ENCODE measurements around the gene DEXI. TPM values are rescaled to one million over a fixed set of nuclear protein-coding genes. Genes with fewer than 3 reads are reported as not detected.

DEXI gene
- total RNA-seq, 1 experiment from 2014 or later: 27.0 TPM

DNA sequence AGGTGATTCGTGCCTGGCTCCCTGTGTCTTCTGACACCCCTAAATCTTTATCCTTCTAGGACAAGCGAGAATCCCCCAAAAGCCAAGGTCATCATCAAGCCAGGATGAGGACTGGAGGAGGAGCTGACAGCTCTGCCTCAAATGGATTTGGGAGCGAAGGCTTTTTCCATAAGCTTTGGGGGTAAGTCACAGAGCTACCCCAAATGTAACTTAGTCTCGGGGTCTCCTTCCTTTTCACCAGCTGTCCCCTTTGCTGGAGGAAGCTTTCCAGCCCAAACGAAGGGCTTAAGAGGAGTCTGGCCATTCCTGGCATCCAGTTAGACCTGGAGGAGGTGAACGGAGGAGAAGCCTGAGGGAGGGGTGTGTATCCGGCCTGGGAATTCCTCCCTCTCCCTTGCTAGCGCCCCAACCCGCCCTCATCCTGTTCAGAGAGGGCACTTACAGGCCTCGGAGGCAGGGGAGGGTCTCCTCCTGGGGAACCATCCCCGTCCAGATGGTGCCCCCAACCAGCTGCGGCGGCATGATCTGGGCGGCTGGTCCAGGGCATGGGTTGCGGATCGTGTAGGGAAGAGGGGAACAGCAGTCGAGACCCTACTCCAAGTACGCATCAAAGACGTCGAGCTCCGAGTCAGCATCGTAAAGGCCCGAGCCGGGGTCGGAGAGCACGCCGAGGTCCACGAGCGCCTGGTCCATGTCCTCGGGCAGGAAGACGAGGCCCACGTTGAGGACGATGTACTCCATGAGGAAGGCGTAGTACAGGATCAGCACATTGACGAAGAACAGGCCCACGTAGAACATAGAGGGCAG is 938 bp downstream of the DEXI start:
- no peak overlapping the region; the same call in 1 of the 2 replicates for H3K27ac ChIP-seq

GRCh38 chr16:10940501-10941079 is 1.7 kb downstream of the DEXI start:
- Histone ChIP-seq H3K4me1 (peaks cover 6% of the 10 kb centered on the region; the same call in 1 of the 2 replicates), H3K27me3 (no peaks in the 10 kb centered on the region), H3K36me3 (no peaks in the 10 kb centered on the region), H3K27ac (no peak overlapping the region), H3K4me3 (peak overlapping the region; percentile 79), H3K9me3 (replicated peaks) (no peaks in the 10 kb centered on the region)
- peak in 1 of 2 experiments; percentile 30 for DNase-seq

More for the DNA sequence above, 938 bp downstream of the DEXI start:
- H3K9me3 ChIP-seq (replicated peaks): no peaks in the 10 kb centered on the region
- H3K4me1 ChIP-seq: peaks cover 6% of the 10 kb centered on the region; the same call in 1 of the 2 replicates
- no peaks in the 10 kb centered on the region for H3K27me3 ChIP-seq
- peak overlapping the region; percentile 79 for H3K4me3 ChIP-seq
- H3K36me3 ChIP-seq: no peaks in the 10 kb centered on the region
- peak in 1 of 2 experiments; percentile 24 for DNase-seq

DNA sequence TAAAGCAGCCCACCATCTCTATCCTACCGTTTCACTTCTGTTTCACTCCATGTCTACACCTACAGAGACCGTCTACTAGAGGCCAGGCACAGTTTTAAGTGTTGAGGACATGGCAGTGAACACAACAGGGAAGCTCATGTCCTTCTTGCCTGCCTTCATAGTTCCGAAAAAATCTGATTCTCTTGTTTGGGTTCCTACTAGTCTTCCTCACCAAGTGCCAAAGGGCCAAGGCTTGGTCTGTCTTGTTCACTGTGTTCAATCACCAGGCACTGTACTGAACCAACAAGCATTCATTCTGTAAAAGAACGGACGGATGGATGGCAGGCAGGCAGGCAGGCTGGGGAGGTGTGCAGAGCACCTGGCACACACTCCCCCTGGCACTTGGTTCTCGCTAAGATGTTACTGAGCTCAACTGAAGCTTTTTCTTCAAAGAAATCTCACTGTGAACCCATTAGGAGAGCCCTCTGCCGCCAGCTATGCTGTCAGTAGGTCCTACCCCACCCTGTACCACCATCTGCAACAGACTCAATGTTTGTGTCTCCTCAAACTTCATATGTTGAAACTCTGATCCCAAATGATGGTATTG is 2.5 kb downstream of the DEXI start:
- H3K4me1 ChIP-seq: peaks cover 6% of the 10 kb centered on the region; the same call in 1 of the 2 replicates
- H3K4me3 ChIP-seq: no peak overlapping the region

GRCh38 chr16:10938796-10939648 is 3.2 kb downstream of the DEXI start:
- Histone ChIP-seq H3K9me3 (replicated peaks) (no peaks in the 10 kb centered on the region), H3K36me3 (no peaks in the 10 kb centered on the region), H3K27ac (no peak overlapping the region), H3K4me1 (peaks cover 6% of the 10 kb centered on the region; the same call in 1 of the 2 replicates), H3K4me3 (no peak overlapping the region), H3K27me3 (no peaks in the 10 kb centered on the region)
- no peak for DNase-seq

More for the DNA sequence above, 2.5 kb downstream of the DEXI start:
- no peaks in the 10 kb centered on the region for H3K27me3 ChIP-seq
- no peak overlapping the region for H3K27ac ChIP-seq
- DNase-seq: no peak
- no peaks in the 10 kb centered on the region for H3K9me3 ChIP-seq (replicated peaks)
- H3K36me3 ChIP-seq: no peaks in the 10 kb centered on the region

GRCh38 chr16:10938321-10938720 is 3.9 kb downstream of the DEXI start:
- Histone ChIP-seq H3K27ac (no peak overlapping the region), H3K4me1 (peaks cover 6% of the 10 kb centered on the region; the same call in 1 of the 2 replicates), H3K9me3 (replicated peaks) (no peaks in the 10 kb centered on the region), H3K4me3 (no peak overlapping the region), H3K27me3 (no peaks in the 10 kb centered on the region), H3K36me3 (no peaks in the 10 kb centered on the region)
- no peak for DNase-seq

- Histone ChIP-seq H3K27ac (no peak overlapping the region), H3K4me1 (peaks cover 6% of the 10 kb centered on the region; the same call in 1 of the 2 replicates), H3K9me3 (replicated peaks) (no peaks in the 10 kb centered on the region), H3K4me3 (no peak overlapping the region), H3K36me3 (no peaks in the 10 kb centered on the region), H3K27me3 (no peaks in the 10 kb centered on the region)
- no peak for DNase-seq
Observed at GRCh38 chr16:10937068-10937859, 5.0 kb downstream of the DEXI start.

DNA sequence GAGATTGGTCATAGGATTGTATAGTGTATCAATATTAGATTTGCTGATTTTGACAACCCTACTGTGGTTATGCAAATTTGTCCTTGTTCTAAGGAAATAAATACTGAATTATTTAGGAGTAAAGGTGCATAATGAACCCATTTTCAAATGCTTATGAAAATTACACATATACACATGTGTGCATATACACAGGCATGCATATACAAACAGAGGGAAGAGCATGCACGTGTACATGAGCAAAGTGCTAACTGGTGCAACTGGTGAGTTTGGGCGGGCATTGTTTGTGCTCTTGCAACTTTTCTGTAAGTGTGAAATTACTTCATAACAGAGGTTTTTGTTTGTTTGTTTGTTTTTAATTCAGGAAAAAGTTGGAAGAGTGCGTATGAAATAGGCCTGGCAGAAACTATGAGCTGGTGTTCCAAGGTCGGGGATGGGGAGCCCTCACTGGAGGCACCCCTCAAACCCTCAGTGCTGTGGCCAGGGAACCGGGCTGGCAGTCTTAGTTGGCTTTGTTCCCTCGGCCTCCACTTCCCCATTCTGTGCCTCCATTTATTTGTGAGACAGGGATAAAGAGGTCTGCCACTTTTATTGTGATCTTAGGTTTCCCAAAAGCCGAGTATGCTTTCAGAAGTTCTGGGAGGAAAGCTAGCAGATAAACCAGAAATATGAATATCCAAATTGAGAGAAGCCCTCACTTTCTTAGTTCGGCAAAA is 5.8 kb downstream of the DEXI start:
- DNase-seq: no peak
- Histone ChIP-seq H3K27ac (no peak overlapping the region), H3K36me3 (no peaks in the 10 kb centered on the region), H3K9me3 (replicated peaks) (no peaks in the 10 kb centered on the region), H3K4me1 (peaks cover 6% of the 10 kb centered on the region; the same call in 1 of the 2 replicates), H3K4me3 (no peak overlapping the region), H3K27me3 (no peaks in the 10 kb centered on the region)

DNA sequence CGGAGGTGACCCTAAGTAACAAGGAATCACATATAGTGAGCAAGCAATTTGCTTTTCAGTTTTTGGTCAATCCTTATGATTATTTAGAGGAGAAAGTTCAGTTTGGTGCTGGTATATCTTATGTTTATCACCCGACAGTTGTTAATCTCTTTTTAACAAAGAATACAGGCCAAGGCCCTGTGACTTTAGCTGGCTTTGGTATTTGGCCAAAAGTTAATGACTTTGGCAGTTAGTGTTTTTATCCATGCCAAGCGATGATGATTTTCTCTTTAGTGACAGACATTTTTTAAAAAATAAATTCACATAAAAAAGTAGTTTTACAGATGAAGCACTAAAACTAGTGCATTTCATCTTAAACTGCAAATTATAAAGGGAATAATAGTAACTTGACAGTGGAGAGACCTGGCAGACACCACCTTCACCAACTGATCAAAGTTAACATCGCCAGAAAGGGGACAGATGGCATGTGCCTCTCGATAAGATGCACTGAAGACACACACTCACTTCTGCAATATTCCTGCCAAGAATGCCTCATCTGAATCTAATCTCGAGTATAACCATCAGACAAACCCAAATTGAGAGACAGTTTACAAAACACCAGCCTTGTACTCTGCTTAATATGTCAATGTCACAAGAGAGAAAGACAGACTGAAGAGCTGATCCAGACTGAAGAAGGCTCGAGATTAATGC is 6.9 kb downstream of the DEXI start:
- H3K9me3 ChIP-seq (replicated peaks): no peaks in the 10 kb centered on the region
- peaks cover under 1% of the 10 kb centered on the region; the same call in 1 of the 2 replicates for H3K4me1 ChIP-seq
- no peak overlapping the region for H3K4me3 ChIP-seq
- H3K27me3 ChIP-seq: no peaks in the 10 kb centered on the region
- no peaks in the 10 kb centered on the region for H3K36me3 ChIP-seq
- no peak overlapping the region for H3K27ac ChIP-seq
- DNase-seq: no peak

- Histone ChIP-seq H3K27ac (no peak overlapping the region), H3K36me3 (no peaks in the 10 kb centered on the region), H3K27me3 (no peaks in the 10 kb centered on the region), H3K4me3 (no peak overlapping the region), H3K4me1 (no peaks in the 10 kb centered on the region), H3K9me3 (replicated peaks) (no peaks in the 10 kb centered on the region)
- DNase-seq: no peak
Observed at GRCh38 chr16:10934325-10935107, 7.8 kb downstream of the DEXI start.

DNA sequence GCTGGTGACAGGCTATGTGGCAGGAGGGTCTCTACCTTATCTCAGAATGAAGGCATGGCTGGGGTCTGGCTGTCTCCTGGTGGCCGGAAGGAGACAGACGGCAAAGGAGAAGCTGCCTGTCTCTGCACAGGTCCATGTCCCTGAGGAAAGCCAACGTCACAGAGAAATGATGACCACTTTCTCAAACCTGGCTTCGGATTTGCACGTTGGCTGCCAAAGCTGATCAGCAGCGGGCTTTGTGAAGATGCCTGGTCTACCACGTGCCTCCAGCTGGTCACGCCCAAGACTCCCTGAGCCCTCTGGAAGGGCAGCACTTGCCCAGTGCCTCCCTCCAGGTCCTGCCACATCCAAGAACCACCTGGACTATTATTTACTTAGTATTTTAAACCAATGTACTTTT is 8.4 kb downstream of the DEXI start:
- no peaks in the 10 kb centered on the region for H3K9me3 ChIP-seq (replicated peaks)
- no peak overlapping the region for H3K27ac ChIP-seq
- H3K4me1 ChIP-seq: no peaks in the 10 kb centered on the region
- no peaks in the 10 kb centered on the region for H3K36me3 ChIP-seq
- no peak for DNase-seq
- no peak overlapping the region for H3K4me3 ChIP-seq
- H3K27me3 ChIP-seq: no peaks in the 10 kb centered on the region

DNA sequence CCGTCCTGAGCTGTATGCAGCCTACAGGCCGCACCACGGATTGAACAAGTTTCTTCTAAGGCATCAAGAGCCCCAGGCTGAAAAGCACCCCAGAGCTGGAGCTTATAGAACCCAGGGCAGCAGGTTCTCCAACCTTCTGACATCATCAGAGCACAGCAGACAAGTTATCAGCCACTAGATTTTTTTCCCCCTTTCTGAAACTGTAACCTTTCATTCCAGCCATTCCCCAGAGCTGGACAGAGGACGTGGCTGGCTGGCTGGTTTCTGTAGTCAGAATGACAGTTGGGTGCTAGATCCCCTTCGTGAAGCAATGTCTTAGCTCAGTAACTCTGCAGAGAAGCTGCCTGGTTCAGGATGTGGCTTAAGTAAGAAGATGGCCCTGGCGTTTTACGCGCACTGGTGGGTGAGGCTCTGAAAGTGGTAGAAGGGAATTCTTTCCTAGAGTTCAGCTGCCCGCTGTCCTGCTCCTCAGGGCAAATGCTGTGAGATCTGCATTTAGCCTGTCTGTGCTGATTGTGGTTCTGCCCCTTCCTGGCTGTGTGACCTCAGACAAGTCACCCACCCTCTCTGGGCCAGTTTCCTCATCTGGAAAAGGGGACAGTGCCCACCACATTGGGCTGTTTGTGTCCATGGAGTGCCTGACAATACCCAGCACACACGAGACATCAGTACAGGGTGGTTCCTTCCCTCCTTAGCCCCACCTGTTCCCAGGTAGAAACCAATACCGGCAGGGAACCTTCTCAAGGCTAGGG is 9.1 kb downstream of the DEXI start:
- no peaks in the 10 kb centered on the region for H3K36me3 ChIP-seq
- H3K27me3 ChIP-seq: no peaks in the 10 kb centered on the region
- H3K4me3 ChIP-seq: no peak overlapping the region
- no peaks in the 10 kb centered on the region for H3K9me3 ChIP-seq (replicated peaks)
- H3K27ac ChIP-seq: no peak overlapping the region
- no peaks in the 10 kb centered on the region for H3K4me1 ChIP-seq
- no peak for DNase-seq
